ENCODE measurements around the gene CACNA1C. TPM values are rescaled to one million over a fixed set of nuclear protein-coding genes. Genes with fewer than 3 reads are reported as not detected.

CACNA1C gene
- total RNA-seq, 1 donor: 16.6 TPM

GRCh38 chr12:2689393-2689792, 636.6 kb downstream of the CACNA1C start:
- DNase-seq (ENCODE audit: low read depth): no peak
- H3K4me3 ChIP-seq (ENCODE audit: low read depth, low read length): no peak overlapping the region
- no peak for TF ChIP-seq CTCF (IDR thresholded peaks at IDR 0.05; ENCODE audit: insufficient read depth, low read length)

GRCh38 chr12:2689879-2690278, 637.1 kb downstream of the CACNA1C start:
- no peak for DNase-seq (ENCODE audit: low read depth)
- H3K4me3 ChIP-seq (ENCODE audit: low read depth, low read length): no peak overlapping the region
- TF ChIP-seq CTCF (IDR thresholded peaks at IDR 0.05; ENCODE audit: insufficient read depth, low read length): no peak

- no peak overlapping the region for H3K4me3 ChIP-seq (ENCODE audit: low read depth, low read length)
- no peak for DNase-seq (ENCODE audit: low read depth)
- no peak for TF ChIP-seq CTCF (IDR thresholded peaks at IDR 0.05; ENCODE audit: insufficient read depth, low read length)
Observed at GRCh38 chr12:2690348-2691005, 637.7 kb downstream of the CACNA1C start.

- no peak for TF ChIP-seq CTCF (IDR thresholded peaks at IDR 0.05; ENCODE audit: insufficient read depth, low read length)
- DNase-seq (ENCODE audit: low read depth): no peak
- H3K4me3 ChIP-seq (ENCODE audit: low read depth, low read length): no peak overlapping the region
Observed at GRCh38 chr12:2691006-2691344, 638.2 kb downstream of the CACNA1C start.

GRCh38 chr12:2691345-2692071, 638.7 kb downstream of the CACNA1C start:
- DNase-seq (ENCODE audit: low read depth): no peak
- no peak overlapping the region for H3K4me3 ChIP-seq (ENCODE audit: low read depth, low read length)
- TF ChIP-seq CTCF (IDR thresholded peaks at IDR 0.05; ENCODE audit: insufficient read depth, low read length): no peak

- no peak for TF ChIP-seq CTCF (IDR thresholded peaks at IDR 0.05; ENCODE audit: insufficient read depth, low read length)
- no peak for DNase-seq (ENCODE audit: low read depth)
- H3K4me3 ChIP-seq (ENCODE audit: low read depth, low read length): no peak overlapping the region
Observed at GRCh38 chr12:2692080-2692479, 639.3 kb downstream of the CACNA1C start.

All from fibroblast of the aortic adventitia (primary cell).